GM23338 (cell line): ENCODE data around the gene ANO10.

Source experiments
- CTCF ChIP-seq, 2 experiments: fragments of 200-600 bp in 1 of 2; sonication (generic) in 1 of 2; conservative IDR thresholded peaks; 2 replicates each; pipeline versions ENCODE4 v1.5.1 to v1.6.1; 2016 to 2017; ENCODE audit warnings: antibody characterized with exemption in 2 of 2, low read depth in 2 of 2, mild to moderate bottlenecking in 2 of 2, moderate library complexity in 1 of 2
- POLR2AphosphoS5 ChIP-seq: IDR thresholded peaks from 2 replicates; pipeline ENCODE4 v1.6.1; 2016; ENCODE audit warnings: antibody characterized with exemption, low read depth

- TF ChIP-seq CTCF (conservative IDR thresholded peaks at IDR 0.05; ENCODE audit: low read depth in 2 of 2) (no peak), POLR2AphosphoS5 (no peak)
These were observed 273.5 kb downstream of the ANO10 start for GRCh38 chr3:43348350-43348749.
